ENCODE data around the gene GIT2. TPM values are rescaled to one million over a fixed set of nuclear protein-coding genes. Genes with fewer than 3 reads are reported as not detected.
"Not testable (repeated sequence)": the region's sequence is repeated elsewhere in the genome, so short reads cannot be mapped to it uniquely, and the experiment has no call there.

Gene GIT2
- total and polyA plus RNA-seq, 8 donors, result 16.5 to 38.8 (median 30.0) TPM

DNA sequence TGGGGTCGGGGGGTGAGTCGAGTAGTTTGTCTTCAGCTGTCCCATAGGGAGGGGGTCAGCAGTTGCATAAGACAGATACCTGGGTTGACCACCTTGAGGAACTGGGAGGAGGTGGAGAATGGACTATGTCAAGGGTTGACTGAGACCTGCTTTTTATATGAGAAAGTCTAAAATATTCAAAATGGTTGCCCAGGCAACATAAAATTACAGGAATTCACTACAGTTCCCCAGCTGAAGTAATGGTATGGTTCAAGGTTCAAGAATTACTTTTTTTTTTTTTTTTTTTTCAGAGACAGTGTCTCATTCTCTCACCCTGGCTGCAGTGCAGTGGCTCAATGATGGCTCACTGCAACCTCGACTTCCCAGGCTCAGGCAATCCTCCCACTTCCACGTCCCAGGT, 101.2 kb downstream of the GIT2 start:
- WGBS, 2 donors, result 50 to 61% methylated on average over 4 of the region's 4 CpGs
- DNase-seq (no peak), FAIRE-seq (no peak), ATAC-seq (no peak)
- no peak overlapping the region for H3K27ac ChIP-seq
- H3K4me1 ChIP-seq, result peaks cover 0 to 4% (median 0%) of the 10 kb centered on the region in 3 donors
- no peak overlapping the region for H3K4me3 ChIP-seq
- H3K36me3 ChIP-seq, result no peaks in the 10 kb centered on the region
- intact Hi-C loops (cut with DNase I), result no loop called here
- no peaks in the 10 kb centered on the region for H3K9me3 ChIP-seq
- TF ChIP-seq, protein P1, sequence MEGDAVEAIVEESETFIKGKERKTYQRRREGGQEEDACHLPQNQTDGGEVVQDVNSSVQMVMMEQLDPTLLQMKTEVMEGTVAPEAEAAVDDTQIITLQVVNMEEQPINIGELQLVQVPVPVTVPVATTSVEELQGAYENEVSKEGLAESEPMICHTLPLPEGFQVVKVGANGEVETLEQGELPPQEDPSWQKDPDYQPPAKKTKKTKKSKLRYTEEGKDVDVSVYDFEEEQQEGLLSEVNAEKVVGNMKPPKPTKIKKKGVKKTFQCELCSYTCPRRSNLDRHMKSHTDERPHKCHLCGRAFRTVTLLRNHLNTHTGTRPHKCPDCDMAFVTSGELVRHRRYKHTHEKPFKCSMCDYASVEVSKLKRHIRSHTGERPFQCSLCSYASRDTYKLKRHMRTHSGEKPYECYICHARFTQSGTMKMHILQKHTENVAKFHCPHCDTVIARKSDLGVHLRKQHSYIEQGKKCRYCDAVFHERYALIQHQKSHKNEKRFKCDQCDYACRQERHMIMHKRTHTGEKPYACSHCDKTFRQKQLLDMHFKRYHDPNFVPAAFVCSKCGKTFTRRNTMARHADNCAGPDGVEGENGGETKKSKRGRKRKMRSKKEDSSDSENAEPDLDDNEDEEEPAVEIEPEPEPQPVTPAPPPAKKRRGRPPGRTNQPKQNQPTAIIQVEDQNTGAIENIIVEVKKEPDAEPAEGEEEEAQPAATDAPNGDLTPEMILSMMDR (IDR thresholded peaks at IDR 0.05), result no peak
- H3K27me3 ChIP-seq, result no peaks in the 10 kb centered on the region

DNA sequence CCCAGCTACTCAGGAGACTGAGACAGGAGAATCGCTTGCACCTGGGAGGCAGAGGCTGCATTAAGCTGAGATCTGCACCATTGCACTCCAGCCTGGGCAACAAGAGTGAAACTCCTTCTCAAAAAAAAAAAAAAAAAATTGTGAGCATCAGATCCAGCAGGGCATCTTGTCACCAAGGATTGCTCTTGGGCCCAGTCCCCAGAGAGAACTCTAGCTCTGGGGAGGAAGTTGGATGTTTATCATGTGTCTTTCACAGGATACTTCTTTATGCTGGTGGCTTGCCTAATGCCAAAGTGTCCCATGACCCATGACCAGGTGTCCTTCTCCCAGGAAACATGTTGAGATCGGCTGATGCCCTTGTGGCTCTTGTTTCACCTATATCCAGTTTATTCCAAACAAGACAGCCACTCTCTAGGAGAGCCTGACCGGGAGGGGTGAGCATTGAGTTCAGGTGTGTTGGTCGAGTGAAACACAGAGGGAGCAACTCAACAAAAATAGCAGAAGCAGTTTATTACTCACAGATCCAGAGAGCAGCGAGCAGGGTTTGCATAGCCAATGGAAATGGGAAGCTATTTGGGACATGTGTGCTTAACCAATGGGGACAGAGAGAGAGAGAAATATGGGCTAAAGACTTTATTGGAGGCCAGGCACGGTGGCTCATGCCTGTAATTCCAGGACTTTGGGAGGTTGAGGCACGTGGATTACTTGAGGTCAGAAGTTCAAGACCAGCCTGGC, 102.7 kb downstream of the GIT2 start:
- Histone ChIP-seq H3K4me3 (no peak overlapping the region), H3K27ac (no peak overlapping the region), H3K27me3 (no peaks in the 10 kb centered on the region), H3K9me3 (no peaks in the 10 kb centered on the region), H3K4me1 (no peaks in the 10 kb centered on the region), H3K36me3 (no peaks in the 10 kb centered on the region)
- FAIRE-seq, result no peak
- WGBS, 2 donors, result 79 to 82% methylated on average over 7 of the region's 7 CpGs
- TF ChIP-seq, protein P1 (IDR thresholded peaks at IDR 0.05), result no peak
- intact Hi-C loops (cut with DNase I), result no loop called here
- ATAC-seq, result no peak
- DNase-seq, result no peak

DNA sequence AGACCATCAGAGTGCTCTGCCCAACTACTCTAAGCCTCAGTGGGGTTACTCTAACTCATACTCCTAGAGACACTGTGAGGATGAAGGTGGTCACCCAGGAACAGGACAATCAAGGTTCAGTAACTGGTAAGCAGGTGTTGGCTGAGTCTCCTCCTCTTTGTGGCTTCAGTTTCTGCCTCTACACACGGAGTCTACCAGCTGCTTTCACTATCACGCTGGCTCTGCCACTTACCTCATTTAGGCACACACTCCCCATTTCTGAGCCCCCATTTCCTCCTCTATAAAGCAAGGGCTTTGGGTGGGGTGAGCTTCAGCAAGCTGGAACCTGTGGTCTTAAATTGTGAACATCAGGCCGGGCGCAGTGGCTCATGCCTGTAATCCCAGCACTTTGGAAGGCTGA, 103.4 kb downstream of the GIT2 start:
- Histone ChIP-seq H3K36me3 (no peaks in the 10 kb centered on the region), H3K27ac (no peak overlapping the region), H3K4me3 (no peak overlapping the region), H3K27me3 (no peaks in the 10 kb centered on the region), H3K9me3 (no peaks in the 10 kb centered on the region), H3K4me1 (no peaks in the 10 kb centered on the region)
- intact Hi-C loops (cut with DNase I), result no loop called here
- TF ChIP-seq, protein P1 (IDR thresholded peaks at IDR 0.05), result no peak
- FAIRE-seq (no peak), ATAC-seq (no peak), DNase-seq (no peak)
- WGBS, 2 donors, result 69 to 76% methylated on average over 4 of the region's 4 CpGs

DNA sequence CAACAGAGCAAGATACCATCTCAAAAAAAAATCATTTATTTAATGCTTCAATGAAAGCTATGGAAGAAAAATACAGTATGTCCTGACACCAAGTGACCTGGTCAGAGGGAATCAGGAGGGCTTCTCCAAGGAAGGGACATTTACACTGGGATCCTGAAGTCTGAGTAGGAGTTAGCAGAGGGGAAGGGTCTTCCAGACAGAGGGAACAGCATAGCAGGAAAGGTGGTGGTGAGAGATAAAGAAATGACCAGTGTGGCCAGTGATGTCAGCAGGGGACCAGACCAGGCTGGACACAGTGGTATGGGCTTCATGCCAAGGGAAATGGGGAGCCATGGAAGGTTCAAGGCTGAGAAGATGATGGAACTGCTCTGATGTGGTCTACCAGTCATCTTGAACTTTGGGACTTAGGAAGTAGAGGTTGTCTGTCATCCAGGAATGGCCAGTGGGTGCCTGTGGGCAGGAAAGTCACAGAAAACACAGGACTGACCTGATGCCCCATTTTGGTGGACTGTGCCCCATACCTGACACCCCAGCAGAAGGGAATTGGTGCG, 103.9 kb downstream of the GIT2 start:
- 95 to 100% methylated on average over 1 of the region's 1 CpG for WGBS, 2 donors
- intact Hi-C loops (cut with DNase I), result no loop called here
- ATAC-seq, result no peak
- Histone ChIP-seq H3K36me3 (no peaks in the 10 kb centered on the region), H3K9me3 (no peaks in the 10 kb centered on the region), H3K27me3 (no peaks in the 10 kb centered on the region), H3K27ac (no peak overlapping the region), H3K4me3 (no peak overlapping the region), H3K4me1 (no peaks in the 10 kb centered on the region)
- FAIRE-seq, result no peak
- TF ChIP-seq, protein P1 (IDR thresholded peaks at IDR 0.05), result no peak
- no peak for DNase-seq

DNA sequence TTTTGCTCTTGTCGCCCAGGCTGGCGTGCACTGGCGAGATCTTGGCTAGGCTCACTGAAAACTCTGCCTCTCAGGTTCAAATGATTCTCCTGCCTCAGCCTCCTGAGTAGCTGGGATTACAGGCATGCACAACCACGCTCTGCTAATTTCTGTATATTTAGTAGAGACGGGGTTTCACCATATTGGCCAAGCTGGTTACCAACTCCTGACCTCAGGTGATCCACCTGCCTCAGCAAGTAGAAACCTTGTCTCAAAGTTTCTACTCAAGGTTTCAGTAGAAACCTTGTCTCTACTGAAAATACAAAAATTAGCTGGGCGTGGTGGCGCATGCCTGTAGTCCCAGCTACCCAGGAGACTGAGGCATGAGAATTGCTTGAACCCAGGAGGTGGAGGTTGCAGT, 104.4 kb downstream of the GIT2 start:
- WGBS, 2 donors, result 84 to 92% methylated on average over 7 of the region's 7 CpGs
- FAIRE-seq; H3K36me3 ChIP-seq; DNase-seq; ATAC-seq; H3K9me3 ChIP-seq; H3K4me3 ChIP-seq; H3K27me3 ChIP-seq; intact Hi-C loops (cut with DNase I); H3K27ac ChIP-seq; H3K4me1 ChIP-seq: not testable (repeated sequence)

Data from pancreas (tissue), 10 donors.